ELR (cell line): ENCODE data around the gene RPS6KA4.

Source experiments
- DNase-seq: peaks from one replicate; pipeline ENCODE4 v3.0.0-alpha.2; 2015; ENCODE audit warnings: low read depth

RPS6KA4 gene

GRCh38 chr11:64419818-64420485 lies 61.0 kb downstream of the RPS6KA4 start:
- peak; percentile 11 for DNase-seq
